Ovary (tissue), 3 donors: ENCODE data around the gene NHS.
A peak's percentile ranks its signal among the peaks of the same experiment; 100 is the strongest.

Experiments
- CTCF ChIP-seq, 3 donors: fragments of 450-650 bp in 2 of 3; fragments of 200-600 bp in 1 of 3; IDR thresholded peaks; one replicate each; pipeline versions ENCODE4 v1.5.1 to v1.8.0; 2016 to 2022; ENCODE audit warnings: antibody characterized with exemption in 3 of 3, mild to moderate bottlenecking in 1 of 3
- EP300 ChIP-seq: sonication (generic); formaldehyde crosslinking; IDR thresholded peaks from one replicate; pipeline ENCODE4 v1.6.1; 2017; ENCODE audit warnings: antibody characterized with exemption
- POLR2A ChIP-seq: fragments of 450-650 bp; IDR thresholded peaks from one replicate; pipeline ENCODE4 v1.6.1; 2017; ENCODE audit warnings: antibody characterized with exemption, mild to moderate bottlenecking, moderate library complexity
- donor health status: DM: no; HTN: no; CAD: no.

- peak; percentile 27 to 41 (median 33) for TF ChIP-seq CTCF (IDR thresholded peaks at IDR 0.05)
- peak; percentile 17 for TF ChIP-seq POLR2A
- TF ChIP-seq EP300, result no peak
Measured at GRCh38 chrX:17374619-17375366, at the start of gene NHS.
